ENCODE measurements around the gene ERVV-1. TPM values are rescaled to one million over a fixed set of nuclear protein-coding genes. Genes with fewer than 3 reads are reported as not detected.
"Not testable (repeated sequence)": the region's sequence is repeated elsewhere in the genome, so short reads cannot be mapped to it uniquely, and the experiment has no call there.

Gene ERVV-1
- not detected in 2 replicates for total RNA-seq

DNA sequence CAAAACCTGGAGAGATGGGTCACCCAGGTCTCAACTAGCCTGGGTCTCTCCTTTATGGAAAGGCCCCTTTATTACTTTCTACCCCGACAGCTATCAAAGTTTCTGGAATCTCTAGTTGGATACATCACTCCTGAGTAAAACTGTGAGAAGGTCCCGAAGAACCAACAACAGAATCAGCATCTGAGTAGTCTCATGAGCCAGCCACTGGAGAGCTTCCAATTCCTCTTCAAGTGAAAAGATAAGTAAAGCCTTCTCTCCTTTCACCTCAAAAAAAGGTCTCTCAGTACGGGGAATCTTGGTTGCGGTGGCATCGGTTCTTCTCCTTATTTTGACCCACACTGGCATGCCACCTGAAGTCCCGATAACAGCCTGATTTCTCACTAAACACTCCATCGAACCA lies at the start of gene ERVV-1:
Gene ERVV-1, plus strand, starts transcription at position 301 of the 400 bp plus-strand sequence. CDS start 170 bp downstream, outside the sequence.
- H3K4me1 Mint-ChIP-seq (ENCODE audit: low read depth) = no peaks in the 10 kb centered on the region
- H3K4me3 Mint-ChIP-seq = no peak within 1 kb of the TSS
- no peak for DNase-seq (ENCODE audit: low spot score)
- intact Hi-C loops (cut with micrococcal nuclease) = no loop called here
- H3K27me3 Mint-ChIP-seq (ENCODE audit: insufficient read depth) = no peaks in the 10 kb centered on the region
- no peak within 1 kb of the TSS for H3K27ac Mint-ChIP-seq
- H3K36me3 Mint-ChIP-seq (ENCODE audit: low read depth) = no peaks in the 10 kb centered on the region
- H3K9me3 Mint-ChIP-seq = peaks cover 61% of the 10 kb centered on the region

DNA sequence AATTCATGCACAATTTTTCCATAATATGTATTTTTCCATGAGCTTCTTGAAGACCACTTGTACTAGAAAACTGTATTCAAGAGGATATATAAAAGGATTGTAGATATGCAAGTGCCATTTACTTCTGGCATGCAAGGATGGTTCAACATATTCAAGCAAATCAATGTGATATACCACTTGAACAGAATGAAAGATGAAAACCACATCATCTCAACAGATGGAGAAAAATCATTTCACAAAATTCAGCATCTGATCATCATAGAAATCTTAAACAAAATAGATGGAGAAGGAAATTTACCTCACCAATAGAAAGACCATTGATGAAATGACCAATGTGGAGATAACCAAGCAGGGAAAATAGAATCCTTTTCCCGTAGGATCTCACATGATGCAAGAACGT lies 45.9 kb upstream of the ERVV-1 start:
- Mint-ChIP-seq H3K36me3 (ENCODE audit: low read depth) (peaks cover 6% of the 10 kb centered on the region), H3K27me3 (ENCODE audit: insufficient read depth) (no peaks in the 10 kb centered on the region), H3K4me1 (ENCODE audit: low read depth) (peaks cover 11% of the 10 kb centered on the region), H3K4me3 (no peak overlapping the region), H3K9me3 (peaks cover 47% of the 10 kb centered on the region), H3K27ac (no peak overlapping the region)
- intact Hi-C loops (cut with micrococcal nuclease) = loop anchor here (10.0 kb wide), 3 partner anchors 397 to 897 kb away; partner anchors contain the start of genes MYADM, ZNF525 and ZNF765
- no peak for DNase-seq (ENCODE audit: low spot score)

GRCh38 chr19:52981329-52981728 lies 32.4 kb upstream of the ERVV-1 start:
- Mint-ChIP-seq H3K27ac (no peak overlapping the region), H3K36me3 (ENCODE audit: low read depth) (no peaks in the 10 kb centered on the region), H3K4me3 (no peak overlapping the region), H3K27me3 (ENCODE audit: insufficient read depth) (no peaks in the 10 kb centered on the region), H3K4me1 (ENCODE audit: low read depth) (no peaks in the 10 kb centered on the region), H3K9me3 (peaks cover 50% of the 10 kb centered on the region)
- no peak for DNase-seq (ENCODE audit: low spot score)
- intact Hi-C loops (cut with micrococcal nuclease) = no loop called here

- H3K27me3 Mint-ChIP-seq (ENCODE audit: insufficient read depth); H3K4me1 Mint-ChIP-seq (ENCODE audit: low read depth); H3K4me3 Mint-ChIP-seq; H3K36me3 Mint-ChIP-seq (ENCODE audit: low read depth); DNase-seq (ENCODE audit: low spot score); H3K27ac Mint-ChIP-seq; intact Hi-C loops (cut with micrococcal nuclease): not testable (repeated sequence)
- H3K9me3 Mint-ChIP-seq = peaks cover 56% of the 10 kb centered on the region
These were observed 30.6 kb upstream of the ERVV-1 start for GRCh38 chr19:52983167-52983566.

- DNase-seq (ENCODE audit: low spot score) = no peak
- Mint-ChIP-seq H3K4me1 (ENCODE audit: low read depth) (peaks cover 6% of the 10 kb centered on the region), H3K27me3 (ENCODE audit: insufficient read depth) (peaks cover 1% of the 10 kb centered on the region), H3K9me3 (peaks cover 53% of the 10 kb centered on the region), H3K4me3 (no peak overlapping the region), H3K36me3 (ENCODE audit: low read depth) (peaks cover 3% of the 10 kb centered on the region), H3K27ac (no peak overlapping the region)
- intact Hi-C loops (cut with micrococcal nuclease) = no loop called here
These were observed 26.5 kb upstream of the ERVV-1 start for GRCh38 chr19:52987221-52987620.

DNA sequence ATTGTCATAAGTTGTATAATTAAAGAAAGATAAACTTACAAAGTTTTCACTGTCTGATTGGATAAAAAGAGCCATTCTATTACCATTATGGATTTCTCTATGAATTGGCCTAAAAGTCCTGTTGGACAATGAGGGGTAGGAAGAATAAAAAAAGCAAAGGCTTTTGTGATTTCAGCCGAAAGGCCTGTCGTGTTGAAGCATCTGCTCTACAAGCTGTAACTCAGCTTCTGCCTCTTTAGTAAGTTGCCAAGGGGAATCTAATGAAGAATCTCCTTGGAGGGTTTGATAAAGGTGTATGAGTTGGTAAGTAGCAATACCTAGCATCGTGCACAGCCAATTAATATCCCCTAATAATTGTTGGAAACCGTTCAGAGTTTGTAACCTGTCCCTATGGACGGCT lies 25.2 kb upstream of the ERVV-1 start:
- Mint-ChIP-seq H3K9me3 (peaks cover 56% of the 10 kb centered on the region), H3K4me1 (ENCODE audit: low read depth) (peaks cover 6% of the 10 kb centered on the region), H3K36me3 (ENCODE audit: low read depth) (peaks cover 3% of the 10 kb centered on the region), H3K4me3 (no peak overlapping the region), H3K27me3 (ENCODE audit: insufficient read depth) (peaks cover 4% of the 10 kb centered on the region), H3K27ac (no peak overlapping the region)
- intact Hi-C loops (cut with micrococcal nuclease) = no loop called here
- no peak for DNase-seq (ENCODE audit: low spot score)

DNA sequence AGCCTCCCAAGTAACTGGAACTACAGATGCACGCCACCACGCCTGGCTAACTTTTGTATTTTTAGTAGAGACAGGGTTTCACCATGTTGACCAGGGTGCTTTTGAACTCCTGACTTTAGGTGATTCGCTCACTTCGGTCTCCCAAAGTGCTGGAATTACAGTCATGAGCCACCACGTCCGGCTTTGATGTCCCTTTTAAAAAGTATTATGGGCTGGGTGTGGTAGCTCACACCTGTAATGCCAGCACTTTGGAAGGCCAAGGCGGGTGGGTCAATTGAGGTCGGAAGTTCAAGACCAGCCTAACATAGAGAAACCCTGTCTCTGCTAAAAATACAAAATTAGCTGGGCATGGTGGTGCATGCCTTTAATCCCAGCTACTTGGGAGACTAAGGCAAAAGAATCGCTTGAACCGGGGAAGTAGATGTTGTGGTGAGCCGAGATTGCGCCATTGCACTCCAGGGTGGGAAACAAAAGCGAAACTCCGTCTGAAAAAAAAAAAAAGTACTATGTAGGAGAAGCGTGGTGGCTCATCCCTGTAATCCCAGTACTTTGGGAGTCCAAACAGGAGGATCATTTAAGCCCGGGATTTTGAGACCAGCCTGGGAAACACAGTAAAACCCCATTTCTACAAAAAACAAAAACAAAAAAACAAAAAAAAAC lies 22.8 kb upstream of the ERVV-1 start:
- intact Hi-C loops (cut with micrococcal nuclease) = loop anchor here (10.0 kb wide), 1 partner anchor 204 kb away; the partner anchor contains the start of gene ZNF665
- Mint-ChIP-seq H3K36me3 (ENCODE audit: low read depth) (peaks cover 3% of the 10 kb centered on the region), H3K4me1 (ENCODE audit: low read depth) (peaks cover 6% of the 10 kb centered on the region), H3K27me3 (ENCODE audit: insufficient read depth) (peaks cover 4% of the 10 kb centered on the region), H3K9me3 (peaks cover 50% of the 10 kb centered on the region), H3K4me3 (no peak overlapping the region), H3K27ac (no peak overlapping the region)
- DNase-seq (ENCODE audit: low spot score) = no peak

- intact Hi-C loops (cut with micrococcal nuclease) = loop anchor here (10.0 kb wide), 1 partner anchor 203 kb away; the partner anchor contains the start of gene ZNF665
- H3K4me3 Mint-ChIP-seq = no peak overlapping the region
- H3K9me3 Mint-ChIP-seq = peaks cover 44% of the 10 kb centered on the region
- peaks cover 3% of the 10 kb centered on the region for H3K36me3 Mint-ChIP-seq (ENCODE audit: low read depth)
- H3K4me1 Mint-ChIP-seq (ENCODE audit: low read depth) = peaks cover 6% of the 10 kb centered on the region
- peaks cover 4% of the 10 kb centered on the region for H3K27me3 Mint-ChIP-seq (ENCODE audit: insufficient read depth)
- no peak overlapping the region for H3K27ac Mint-ChIP-seq
- DNase-seq (ENCODE audit: low spot score) = no peak
These were observed 22.2 kb upstream of the ERVV-1 start for GRCh38 chr19:52991484-52991883.

DNA sequence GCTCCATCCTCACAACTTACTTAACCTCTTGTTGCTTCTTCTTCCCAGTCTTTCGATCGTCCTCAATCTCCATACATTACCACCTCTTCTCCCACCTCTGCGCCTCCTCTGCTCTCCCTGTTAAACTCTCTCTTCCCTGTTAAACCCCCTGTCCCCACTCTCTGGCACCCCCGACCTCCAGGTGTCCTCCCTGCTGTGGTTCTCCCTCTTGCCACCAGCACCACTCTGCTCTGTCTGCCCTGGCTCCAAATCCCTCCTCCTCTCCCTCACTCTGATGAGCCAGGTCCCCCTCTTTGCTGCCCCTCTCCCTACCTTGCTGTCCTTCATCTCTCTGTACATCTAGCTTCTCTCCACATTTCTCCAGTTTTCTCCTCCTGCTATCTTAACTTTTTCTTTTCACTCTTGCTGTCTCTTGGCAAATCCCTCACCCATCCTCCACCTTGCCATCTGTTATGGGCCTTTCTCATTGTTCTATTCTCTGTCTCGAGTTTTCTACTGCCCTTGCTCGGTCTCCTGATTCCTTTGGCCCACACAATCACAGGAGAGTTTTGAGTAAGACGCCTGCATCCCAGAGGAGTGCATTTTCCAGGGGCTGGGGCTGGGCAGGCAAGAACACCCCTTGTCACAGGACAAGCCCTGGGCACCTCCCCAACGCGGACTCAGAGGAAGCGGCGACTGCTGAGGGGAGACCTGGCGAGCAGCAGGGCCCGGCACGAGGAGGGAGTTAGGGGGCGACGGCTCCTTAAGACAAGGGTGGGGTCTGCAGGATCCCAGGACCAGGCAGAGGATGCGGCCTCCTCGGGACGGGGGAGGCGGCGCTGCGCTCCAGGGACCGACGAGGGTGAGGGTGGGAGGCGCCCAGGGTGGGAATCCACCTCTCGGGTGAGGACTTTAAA lies 21.4 kb upstream of the ERVV-1 start:
- intact Hi-C loops (cut with micrococcal nuclease) = loop anchor here (1.0 to 10.0 kb wide), 9 partner anchors 30 to 465 kb away; partner anchors contain the start of genes ZNF160, ZNF665, ZNF701 and ZNF808
- H3K36me3 Mint-ChIP-seq (ENCODE audit: low read depth) = no peaks in the 10 kb centered on the region
- peaks cover 4% of the 10 kb centered on the region for H3K27me3 Mint-ChIP-seq (ENCODE audit: insufficient read depth)
- peaks cover 6% of the 10 kb centered on the region for H3K4me1 Mint-ChIP-seq (ENCODE audit: low read depth)
- H3K4me3 Mint-ChIP-seq = peak overlapping the region; percentile 77
- no peak overlapping the region for H3K27ac Mint-ChIP-seq
- peaks cover 36% of the 10 kb centered on the region for H3K9me3 Mint-ChIP-seq
- DNase-seq (ENCODE audit: low spot score) = no peak

GRCh38 chr19:52993342-52994178 lies 20.2 kb upstream of the ERVV-1 start:
- peaks cover 4% of the 10 kb centered on the region for H3K27me3 Mint-ChIP-seq (ENCODE audit: insufficient read depth)

GRCh38 chr19:52995711-52996110 lies 18.0 kb upstream of the ERVV-1 start:
- H3K27ac Mint-ChIP-seq = no peak overlapping the region
- intact Hi-C loops (cut with micrococcal nuclease) = loop anchor here (10.0 kb wide), 1 partner anchor 199 kb away; the partner anchor contains the start of gene ZNF665
- H3K27me3 Mint-ChIP-seq (ENCODE audit: insufficient read depth) = peaks cover 4% of the 10 kb centered on the region
- no peaks in the 10 kb centered on the region for H3K36me3 Mint-ChIP-seq (ENCODE audit: low read depth)
- peaks cover 6% of the 10 kb centered on the region for H3K4me1 Mint-ChIP-seq (ENCODE audit: low read depth)
- DNase-seq (ENCODE audit: low spot score) = no peak
- H3K9me3 Mint-ChIP-seq = peaks cover 31% of the 10 kb centered on the region
- H3K4me3 Mint-ChIP-seq = no peak overlapping the region

More at GRCh38 chr19:52993342-52994178, 20.2 kb upstream of the ERVV-1 start:
- Mint-ChIP-seq H3K9me3 (peaks cover 33% of the 10 kb centered on the region), H3K4me3 (peak overlapping the region; percentile 82), H3K36me3 (ENCODE audit: low read depth) (no peaks in the 10 kb centered on the region), H3K27ac (no peak overlapping the region), H3K4me1 (ENCODE audit: low read depth) (peaks cover 6% of the 10 kb centered on the region)
- DNase-seq (ENCODE audit: low spot score) = peak; percentile 79
- intact Hi-C loops (cut with micrococcal nuclease) = loop anchor here (1.0 to 10.0 kb wide), 9 partner anchors 31 to 466 kb away; partner anchors contain the start of genes ZNF160, ZNF665, ZNF701 and ZNF808

GRCh38 chr19:52997975-52998374 lies 15.7 kb upstream of the ERVV-1 start:
- no peak overlapping the region for H3K27ac Mint-ChIP-seq
- no peaks in the 10 kb centered on the region for H3K36me3 Mint-ChIP-seq (ENCODE audit: low read depth)
- peaks cover 27% of the 10 kb centered on the region for H3K9me3 Mint-ChIP-seq
- no peaks in the 10 kb centered on the region for H3K27me3 Mint-ChIP-seq (ENCODE audit: insufficient read depth)
- H3K4me3 Mint-ChIP-seq = no peak overlapping the region
- DNase-seq (ENCODE audit: low spot score) = no peak
- no peaks in the 10 kb centered on the region for H3K4me1 Mint-ChIP-seq (ENCODE audit: low read depth)
- intact Hi-C loops (cut with micrococcal nuclease) = loop anchor here (10.0 kb wide), 1 partner anchor 197 kb away; the partner anchor contains the start of gene ZNF665
